Vagina (tissue), 2 donors: ENCODE measurements around the gene NOP16.

ENCODE experiments used
- CTCF ChIP-seq, 3 experiments: fragments of 450-650 bp in 2 of 3; fragments of 200-600 bp in 1 of 3; sonication (generic) in 1 of 3; IDR thresholded peaks; one replicate each; pipeline ENCODE4 v1.5.1; 2017 to 2019; ENCODE audit warnings: antibody characterized with exemption in 3 of 3, mild to moderate bottlenecking in 2 of 3, moderate library complexity in 2 of 3
- POLR2A ChIP-seq, 2 donors: fragments of 450-650 bp; IDR thresholded peaks; one replicate each; pipeline ENCODE4 v1.6.1; 2017; ENCODE audit warnings: antibody characterized with exemption in 2 of 2, mild to moderate bottlenecking in 2 of 2, moderate library complexity in 2 of 2
- POLR2AphosphoS5 ChIP-seq, 2 donors: sonication (generic); formaldehyde crosslinking; IDR thresholded peaks; one replicate each; pipeline ENCODE4 v1.9.0; 2017; ENCODE audit warnings: antibody characterized with exemption in 2 of 2, mild to moderate bottlenecking in 2 of 2, low read depth in 1 of 2; ENCODE audit not compliant: insufficient read depth in 1 of 2

- no peak for TF ChIP-seq POLR2A (IDR thresholded peaks at IDR 0.05)
- TF ChIP-seq CTCF (IDR thresholded peaks at IDR 0.05), result no peak
- no peak for TF ChIP-seq POLR2AphosphoS5 (IDR thresholded peaks at IDR 0.05; ENCODE audit: insufficient read depth in 1 of 2, low read depth in 1 of 2)
Observed at GRCh38 chr5:176413709-176414191, 25.4 kb upstream of the NOP16 start.
